PC-9 (cell line): ENCODE data around the gene NINJ1. TPM values are rescaled to one million over a fixed set of nuclear protein-coding genes. Genes with fewer than 3 reads are reported as not detected.

Source experiments
- BruUV-seq: library from RNA; stranded (reverse); fragments of 400-500 nt; replicated peaks from 2 replicates; lab custom pipeline; 2021; lab: Mats Ljungman, UMichigan
- CTCF ChIA-PET: fragments of 300-600 bp; sonication (Branson Sonifier 250); formaldehyde crosslinking; loops from one replicate; lab custom pipeline; 2022; ENCODE audit warnings: antibody characterized with exemption; lab: Charles Lee
- POLR2A ChIA-PET: fragments of 300-600 bp; sonication (Branson Sonifier 250); formaldehyde crosslinking; loops from one replicate; lab custom pipeline; 2022; ENCODE audit warnings: antibody characterized with exemption; ENCODE audit not compliant: unreplicated experiment; lab: Charles Lee
- DNase-seq, 2 experiments: peaks; one replicate each; pipeline versions ENCODE4 v3.0.0 to v3.0.0-alpha.2; 2015 to 2022; ENCODE audit warnings: mixed read lengths in 1 of 2
- H2AFZ ChIP-seq: fragments of 200-600 bp; sonication (generic); 2 replicates; pipeline ENCODE4 v1.8.1; 2017; ENCODE audit warnings: antibody characterized with exemption
- H3F3A ChIP-seq: fragments of 200-600 bp; sonication (generic); 2 replicates; pipeline ENCODE4 v1.8.1; 2017; ENCODE audit warnings: antibody characterized with exemption, mild to moderate bottlenecking, low read depth; ENCODE audit not compliant: insufficient read depth
- H3K27ac ChIP-seq: fragments of 200-600 bp; sonication (generic); 2 replicates; pipeline ENCODE4 v1.6.1; 2016; ENCODE audit warnings: mixed run types
- H3K27me3 ChIP-seq: fragments of 200-600 bp; sonication (generic); 2 replicates; pipeline ENCODE4 v1.6.1; 2016; ENCODE audit warnings: low read depth, mixed run types; ENCODE audit not compliant: insufficient read depth
- H3K36me3 ChIP-seq: fragments of 200-600 bp; sonication (generic); 2 replicates; pipeline ENCODE4 v1.6.1; 2016; ENCODE audit warnings: low read depth, mixed run types
- H3K4me1 ChIP-seq: fragments of 200-600 bp; sonication (generic); replicated peaks from 2 replicates; pipeline ENCODE4 v1.6.1; 2016; ENCODE audit warnings: mixed run types; ENCODE audit not compliant: insufficient read depth
- H3K4me2 ChIP-seq: fragments of 200-600 bp; sonication (generic); 2 replicates; pipeline ENCODE4 v1.6.1; 2017; ENCODE audit warnings: mixed run types
- H3K4me3 ChIP-seq: fragments of 200-600 bp; sonication (generic); 2 replicates; pipeline ENCODE4 v1.6.1; 2016; ENCODE audit warnings: mixed run types
- H3K79me2 ChIP-seq: fragments of 200-600 bp; sonication (generic); 2 replicates; pipeline ENCODE4 v1.6.1; 2017; ENCODE audit warnings: low read depth, mixed run types
- H3K9me2 ChIP-seq: fragments of 200-600 bp; sonication (generic); 2 replicates; pipeline ENCODE4 v1.8.1; 2017; ENCODE audit warnings: mild to moderate bottlenecking; ENCODE audit not compliant: insufficient read depth
- H3K9me3 ChIP-seq: fragments of 200-600 bp; sonication (generic); 2 replicates; pipeline ENCODE4 v1.8.1; 2016; ENCODE audit warnings: low read depth; ENCODE audit not compliant: insufficient read depth
- H4K20me1 ChIP-seq: fragments of 200-600 bp; sonication (generic); 2 replicates; pipeline ENCODE4 v1.8.1; 2017; ENCODE audit not compliant: insufficient read depth
- CTCF ChIP-seq: fragments of 200-600 bp; sonication (generic); conservative IDR thresholded peaks from 2 replicates; pipeline ENCODE4 v1.6.1; 2017; ENCODE audit warnings: mixed run types, antibody characterized with exemption, mild to moderate bottlenecking, moderate library complexity
- EZH2 ChIP-seq: fragments of 200-600 bp; sonication (generic); IDR thresholded peaks from 2 replicates; pipeline ENCODE4 v1.8.0; 2017; ENCODE audit warnings: antibody characterized with exemption, low read depth
- intact Hi-C: fragments of 100-400 bp; cut with micrococcal nuclease; formaldehyde crosslinking; loops from one replicate; pipeline ENCODE4 v1.10.0; 2022; ENCODE audit not compliant: unreplicated experiment
- total RNA-seq: library from RNA; stranded (reverse); gene quantifications from 2 replicates; pipeline ENCODE4 v1.2.3, GENCODE V29; 2021

Gene NINJ1
- total RNA-seq, 1 experiment from 2014 or later: 115 TPM

- Histone ChIP-seq H3F3A (peaks cover 46% of the 10 kb centered on the region), H2AFZ (no peak overlapping the region), H3K9me2 (no peaks in the 10 kb centered on the region), H3K27me3 (no peaks in the 10 kb centered on the region), H3K4me2 (no peak overlapping the region), H3K79me2 (peaks cover 27% of the 10 kb centered on the region), H3K4me1 (peaks cover 48% of the 10 kb centered on the region), H3K4me3 (no peak overlapping the region), H3K9me3 (peaks cover 14% of the 10 kb centered on the region), H3K36me3 (no peaks in the 10 kb centered on the region; the same call in 1 of the 2 replicates), H4K20me1 (peaks cover 2% of the 10 kb centered on the region; the same call in 1 of the 2 replicates), H3K27ac (no peak overlapping the region)
- POLR2A ChIA-PET: interaction anchor here (0.7 kb wide), 1 partner anchor 10 kb away, joined by 3 read pairs; no protein-coding TSS in a partner anchor
- intact Hi-C loops: loop anchor here (10.0 kb wide), 1 partner anchor 329 kb away; the partner anchor contains the start of gene BICD2
- no TSS peak for BruUV-seq
- CTCF ChIA-PET: no interaction called here
- TF ChIP-seq EZH2 (no peak), CTCF (no peak)
- DNase-seq: no peak
Measured at GRCh38 chr9:93093877-93094657, 40.0 kb downstream of the NINJ1 start.

DNA sequence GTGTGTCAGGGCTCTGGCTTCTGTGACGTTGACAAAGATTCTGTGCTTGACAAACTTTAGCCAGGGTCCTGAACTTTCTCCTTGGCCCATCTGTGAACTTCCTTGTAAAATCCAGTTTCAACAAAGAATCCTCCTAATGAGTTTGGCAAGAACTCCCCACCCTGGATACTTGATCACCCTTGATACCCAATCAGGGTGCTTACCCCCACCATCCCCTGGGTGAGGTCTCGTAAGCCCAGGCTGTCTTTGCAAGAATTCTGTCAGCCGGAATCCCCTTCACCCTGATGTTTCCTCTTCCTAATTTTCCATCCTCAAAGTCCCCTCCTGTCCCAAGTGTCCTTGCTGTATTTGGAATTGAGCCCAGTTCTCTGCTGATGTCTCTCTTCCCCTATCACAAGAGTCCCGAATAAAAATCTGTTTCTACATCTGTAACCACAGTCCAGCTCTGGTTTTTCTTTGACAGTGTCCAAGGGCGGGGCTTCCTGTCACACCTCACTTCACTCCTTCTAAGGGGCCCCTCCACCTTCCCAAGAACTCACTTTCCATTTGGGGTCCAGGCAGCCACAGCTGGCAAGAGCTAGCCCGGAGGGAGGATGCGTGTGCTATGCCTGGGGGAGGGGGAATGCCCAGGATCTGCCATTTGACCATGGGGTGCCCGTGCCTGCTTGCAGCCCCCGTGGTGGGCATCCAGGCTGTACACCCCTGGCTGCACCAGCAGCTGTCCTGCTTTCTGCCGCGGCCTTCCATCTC, 40.7 kb downstream of the NINJ1 start:
- no peak overlapping the region for H2AFZ ChIP-seq
- H3K4me1 ChIP-seq: peaks cover 42% of the 10 kb centered on the region
- H3K4me2 ChIP-seq: no peak overlapping the region
- no peak for TF ChIP-seq EZH2
- TF ChIP-seq CTCF: no peak
- H3K27ac ChIP-seq: no peak overlapping the region
- H3K36me3 ChIP-seq: no peaks in the 10 kb centered on the region
- no peak overlapping the region for H3K4me3 ChIP-seq
- no peaks in the 10 kb centered on the region for H4K20me1 ChIP-seq
- ChIA-PET POLR2A (no interaction called here), CTCF (no interaction called here)
- intact Hi-C loops: loop anchor here (10.0 kb wide), 1 partner anchor 329 kb away; the partner anchor contains the start of gene BICD2
- peaks cover 22% of the 10 kb centered on the region for H3K79me2 ChIP-seq
- no peaks in the 10 kb centered on the region for H3K27me3 ChIP-seq
- peaks cover 38% of the 10 kb centered on the region for H3F3A ChIP-seq
- H3K9me3 ChIP-seq: peaks cover 14% of the 10 kb centered on the region
- no peaks in the 10 kb centered on the region for H3K9me2 ChIP-seq
- DNase-seq: no peak
- BruUV-seq: no TSS peak

GRCh38 chr9:93092251-93092991, 41.6 kb downstream of the NINJ1 start:
- Histone ChIP-seq H3K9me2 (no peaks in the 10 kb centered on the region), H3K4me2 (peak overlapping the region; percentile 36; the same call in 1 of the 2 replicates), H3K4me1 (peaks cover 33% of the 10 kb centered on the region), H3K27me3 (no peaks in the 10 kb centered on the region), H3K9me3 (peaks cover 14% of the 10 kb centered on the region), H4K20me1 (no peaks in the 10 kb centered on the region), H3K79me2 (peaks cover 13% of the 10 kb centered on the region), H3K4me3 (no peak overlapping the region), H2AFZ (0 out of 2 replicates have a peak overlapping the region, but pooled peaks have one; percentile 22), H3K36me3 (no peaks in the 10 kb centered on the region), H3F3A (peaks cover 29% of the 10 kb centered on the region), H3K27ac (peak overlapping the region; percentile 82)
- no peak for DNase-seq
- ChIA-PET POLR2A (no interaction called here), CTCF (no interaction called here)
- BruUV-seq: no TSS peak
- intact Hi-C loops: loop anchor here (10.0 kb wide), 1 partner anchor 328 kb away; the partner anchor contains the start of gene BICD2
- TF ChIP-seq CTCF (no peak), EZH2 (no peak)
